ENCODE data around the gene COL5A1.
A peak's percentile ranks its signal among the peaks of the same experiment; 100 is the strongest.

COL5A1 gene

DNA sequence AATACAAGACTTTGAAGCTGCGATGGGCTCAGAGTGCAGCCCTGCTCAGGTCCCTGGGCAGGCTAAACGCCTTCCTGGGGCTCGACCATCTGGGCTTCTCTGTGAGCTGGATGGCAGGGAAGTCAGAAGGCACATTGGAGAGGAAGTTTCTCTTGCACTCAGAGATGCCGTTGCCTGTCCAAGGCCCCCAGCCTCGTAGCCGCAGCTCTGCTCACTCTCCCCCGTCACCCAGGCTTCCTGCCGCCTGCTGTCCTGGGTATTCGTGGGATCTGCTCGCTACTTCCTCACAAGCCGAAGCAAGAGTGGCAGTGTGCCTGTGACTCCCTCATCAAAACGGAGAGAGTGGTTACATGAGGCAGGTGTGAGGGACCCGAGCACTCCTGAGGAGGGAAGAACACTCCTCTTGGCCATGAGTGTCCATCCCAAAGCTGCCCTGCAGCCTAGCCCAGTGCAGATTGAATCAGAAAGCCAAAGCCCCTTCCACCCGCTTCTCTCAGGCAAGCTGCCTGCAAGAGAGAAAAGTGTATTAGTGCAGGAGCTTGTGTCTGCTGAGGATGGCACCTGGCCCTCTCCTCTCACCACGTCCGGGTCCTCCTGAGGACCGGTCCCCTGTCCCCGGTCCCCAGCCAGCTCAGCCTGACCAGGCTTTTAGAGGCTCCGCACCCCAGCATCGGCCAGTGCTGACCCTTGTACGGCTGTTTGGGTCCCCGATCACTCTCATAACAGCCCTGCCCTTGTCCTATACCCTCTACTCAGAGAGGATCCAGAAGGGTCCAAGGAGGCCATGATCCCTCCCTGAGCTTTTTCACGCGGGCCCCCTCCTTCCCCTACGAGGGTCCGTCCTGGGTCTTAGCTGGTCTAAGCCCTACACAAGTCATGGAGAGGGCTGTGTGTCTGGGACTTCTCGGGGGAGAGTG, 246.3 kb downstream of the COL5A1 start:
- peak; percentile 11 to 13 for DNase-seq

- peak in 1 of 2 experiments; percentile 5 for DNase-seq
These were observed 247.1 kb downstream of the COL5A1 start for GRCh38 chr9:134888603-134889190.

DNA sequence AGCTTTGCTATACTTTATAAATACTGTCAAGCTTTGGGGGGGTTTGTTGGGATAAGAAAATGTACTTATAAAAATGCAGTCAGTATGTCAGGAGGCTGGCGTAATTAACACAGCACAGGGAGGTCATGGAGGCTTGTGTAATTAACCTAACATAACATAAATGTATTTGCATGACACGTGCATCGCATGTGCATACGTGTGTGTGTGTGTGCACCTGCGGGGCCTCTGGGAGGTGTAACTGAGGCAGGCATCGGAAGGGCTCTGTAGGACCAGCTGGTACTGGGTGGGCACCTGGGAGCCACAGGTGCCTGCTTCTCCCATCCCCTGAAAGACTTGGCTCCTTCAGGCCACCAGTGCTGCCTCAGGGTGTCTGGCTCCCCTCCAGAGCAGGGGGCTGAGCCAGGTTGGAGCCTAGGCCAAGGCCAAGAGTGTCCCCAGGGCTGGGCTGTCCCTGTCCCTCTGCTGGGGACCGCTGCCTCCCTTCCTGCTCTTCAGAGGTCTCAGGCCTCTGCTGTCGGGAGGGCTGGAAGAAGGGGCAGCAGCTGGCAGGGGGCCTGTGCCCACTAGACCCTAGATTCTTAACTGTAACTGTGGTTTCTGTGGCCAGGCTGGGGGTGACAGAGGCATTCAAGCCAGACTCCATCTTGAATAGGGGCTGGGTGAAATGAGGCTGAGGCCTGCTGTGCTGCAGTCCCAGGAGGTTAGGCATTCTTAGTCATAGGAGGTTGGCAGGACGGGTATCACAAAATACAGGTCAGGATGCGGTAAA, 248.0 kb downstream of the COL5A1 start:
- DNase-seq, result peak; percentile 7 to 14

DNA sequence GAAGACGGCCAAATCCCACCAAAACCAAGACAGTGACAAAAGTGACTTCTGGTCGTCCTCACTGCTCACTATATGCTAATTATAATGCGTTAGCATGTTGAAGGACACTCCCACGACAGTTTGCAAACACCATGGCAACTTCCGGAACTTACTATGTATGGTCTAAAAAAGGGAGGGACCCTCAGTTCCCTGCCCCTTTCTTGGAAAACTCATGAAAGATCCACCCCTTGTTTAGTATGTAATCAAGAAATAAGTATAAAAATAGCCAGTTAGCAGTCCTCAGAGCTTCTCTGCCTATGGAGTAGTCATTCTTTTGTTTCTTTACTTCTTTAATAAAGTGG, 248.5 kb downstream of the COL5A1 start:
- DNase-seq, result peak in 1 of 2 experiments; percentile 0

DNA sequence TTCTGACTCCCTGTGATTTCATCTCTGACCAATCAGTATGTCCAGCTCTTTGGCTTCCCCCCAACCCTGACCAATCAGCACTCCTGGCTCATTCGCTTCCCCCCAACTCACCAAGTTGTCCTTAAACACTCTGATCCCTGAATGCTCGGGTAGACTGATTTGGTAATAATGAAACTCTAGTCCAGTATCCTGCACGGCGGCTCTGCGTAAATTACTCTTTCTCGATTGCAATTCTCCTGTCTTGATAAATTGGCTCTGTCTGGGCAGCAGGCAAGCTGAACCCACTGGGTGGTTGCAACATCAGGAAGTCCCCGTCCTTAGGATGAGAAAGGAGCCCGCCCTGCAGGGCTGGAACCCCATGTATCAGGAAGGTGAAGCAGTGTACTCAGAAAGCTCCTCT, 249.4 kb downstream of the COL5A1 start:
- DNase-seq, result peak; percentile 7

- DNase-seq, result peak in 1 of 2 experiments; percentile 6
These were observed 250.1 kb downstream of the COL5A1 start for GRCh38 chr9:134891713-134892112.

GRCh38 chr9:134892221-134892620, 250.6 kb downstream of the COL5A1 start:
- peak in 1 of 2 experiments; percentile 0 for DNase-seq

- peak in 1 of 2 experiments; percentile 2 for DNase-seq
These were observed 251.3 kb downstream of the COL5A1 start for GRCh38 chr9:134892820-134893420.
